Dedifferentiated amniotic fluid mesenchymal stem cell (primary cell): Measurements from ENCODE around the gene ZNF217.
"Not testable (repeated sequence)": the region's sequence is repeated elsewhere in the genome, so short reads cannot be mapped to it uniquely, and the experiment has no call there.

Experiments used
- DNase-seq: peaks from one replicate; pipeline ENCODE4 v3.0.0-alpha.2; 2016; ENCODE audit errors: extremely low spot score

The ZNF217 gene

GRCh38 chr20:53622247-53623133 is 28.9 kb upstream of the ZNF217 start:
- DNase-seq, result no peak

- peak; percentile 71 for DNase-seq
Observed at GRCh38 chr20:53621482-53622246, 28.0 kb upstream of the ZNF217 start.

GRCh38 chr20:53618490-53619000 is 24.9 kb upstream of the ZNF217 start:
- not testable (repeated sequence) for DNase-seq

- DNase-seq, result no peak
Observed at GRCh38 chr20:53617791-53618489, 24.3 kb upstream of the ZNF217 start.

- DNase-seq, result not testable (repeated sequence)
Observed at GRCh38 chr20:53616489-53616888, 22.9 kb upstream of the ZNF217 start.

GRCh38 chr20:53613748-53614147 is 20.1 kb upstream of the ZNF217 start:
- DNase-seq, result no peak

- not testable (repeated sequence) for DNase-seq
Observed at GRCh38 chr20:53612289-53612688, 18.6 kb upstream of the ZNF217 start.

- peak; percentile 96 for DNase-seq
Observed at GRCh38 chr20:53611449-53611894, 17.8 kb upstream of the ZNF217 start.

- no peak for DNase-seq
Observed at GRCh38 chr20:53609491-53610445, 16.1 kb upstream of the ZNF217 start.

GRCh38 chr20:53608456-53609452 is 15.1 kb upstream of the ZNF217 start:
- no peak for DNase-seq

- no peak for DNase-seq
Observed at GRCh38 chr20:53608071-53608455, 14.4 kb upstream of the ZNF217 start.

- no peak for DNase-seq
Observed at GRCh38 chr20:53606364-53606985, 12.8 kb upstream of the ZNF217 start.

- not testable (repeated sequence) for DNase-seq
Observed at GRCh38 chr20:53605401-53605800, 11.8 kb upstream of the ZNF217 start.

- DNase-seq, result not testable (repeated sequence)
Observed at GRCh38 chr20:53604846-53605245, 11.2 kb upstream of the ZNF217 start.

GRCh38 chr20:53602661-53603060 is 9.0 kb upstream of the ZNF217 start:
- DNase-seq, result no peak

GRCh38 chr20:53599910-53600632 is 6.4 kb upstream of the ZNF217 start:
- DNase-seq, result no peak

GRCh38 chr20:53599378-53599777 is 5.7 kb upstream of the ZNF217 start:
- no peak for DNase-seq

- no peak for DNase-seq
Observed at GRCh38 chr20:53599044-53599362, 5.4 kb upstream of the ZNF217 start.
